Astrocyte (in vitro differentiated cells and primary cell): ENCODE results near the gene FAAP100.

Source experiments
- CTCF ChIP-seq: IDR thresholded peaks from 2 replicates; pipeline ENCODE4 v1.5.1; 2011; ENCODE audit warnings: low read depth, mild to moderate bottlenecking, inconsistent platforms, low read length, moderate library complexity; ENCODE audit not compliant: insufficient read depth
- EZH2 ChIP-seq: IDR thresholded peaks from 2 replicates; pipeline ENCODE4 v1.6.1; 2012; ENCODE audit warnings: mild to moderate bottlenecking, low read length, inconsistent platforms; ENCODE audit not compliant: insufficient read depth

GRCh38 chr17:81563861-81564586, 11.9 kb upstream of the FAAP100 start:
- TF ChIP-seq CTCF (no peak), EZH2 (no peak)
